ENCODE measurements around the gene MBD6. TPM values are rescaled to one million over a fixed set of nuclear protein-coding genes. Genes with fewer than 3 reads are reported as not detected.

MBD6 gene
- polyA plus RNA-seq, 6 donors from 2014 or later: 1.8 to 8.2 (median 5.0) TPM

DNA sequence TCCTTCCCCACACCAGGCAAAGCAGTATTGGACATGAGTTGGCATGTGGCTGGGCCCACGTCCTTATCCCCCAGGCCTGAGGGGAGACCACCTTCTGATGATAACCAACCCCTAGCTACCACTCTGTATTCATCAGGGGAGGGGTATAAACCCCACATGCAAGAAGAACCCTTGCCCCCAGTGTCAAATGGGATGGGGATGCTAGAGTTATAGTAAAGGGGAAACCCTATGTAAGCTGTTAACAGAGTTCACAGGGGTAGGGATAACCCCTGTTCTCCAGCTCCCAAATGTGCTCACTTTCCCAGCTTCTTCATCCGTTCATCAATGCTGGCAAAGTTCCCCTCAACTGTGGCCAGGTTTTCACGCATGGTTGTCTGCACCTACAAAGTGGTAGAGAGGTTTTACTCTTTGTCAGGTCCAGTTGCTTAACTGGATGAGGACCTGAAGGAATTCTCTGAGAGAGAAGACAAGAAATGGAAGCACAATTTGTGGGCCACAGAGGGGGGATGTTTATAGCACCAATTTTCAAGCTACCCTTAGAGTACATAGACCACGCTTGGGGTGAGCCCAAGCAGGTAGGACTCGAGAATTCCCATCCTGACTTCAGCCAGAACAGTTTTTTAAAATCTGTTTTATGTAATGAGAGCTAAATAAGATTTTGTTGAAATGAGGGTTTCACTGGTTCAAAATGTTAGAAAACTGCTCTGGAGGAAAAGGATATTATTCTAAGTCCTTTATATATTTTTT is 7.9 kb downstream of the MBD6 start:
- Mint-ChIP-seq H3K9me3 (no peaks in the 10 kb centered on the region), H3K36me3 (peaks cover 7 to 10% of the 10 kb centered on the region in 2 donors), H3K27me3 (no peaks in the 10 kb centered on the region), H3K4me1 (peaks cover 0 to 10% (median 7%) of the 10 kb centered on the region in 3 donors), H3K27ac (peak overlapping the region in 2 of 6 donors; percentile 51 to 78), H3K4me3 (no peak overlapping the region)
- no peak for ATAC-seq (ENCODE audit: low read depth in 2 of 2)
- DNase-seq: no peak

DNA sequence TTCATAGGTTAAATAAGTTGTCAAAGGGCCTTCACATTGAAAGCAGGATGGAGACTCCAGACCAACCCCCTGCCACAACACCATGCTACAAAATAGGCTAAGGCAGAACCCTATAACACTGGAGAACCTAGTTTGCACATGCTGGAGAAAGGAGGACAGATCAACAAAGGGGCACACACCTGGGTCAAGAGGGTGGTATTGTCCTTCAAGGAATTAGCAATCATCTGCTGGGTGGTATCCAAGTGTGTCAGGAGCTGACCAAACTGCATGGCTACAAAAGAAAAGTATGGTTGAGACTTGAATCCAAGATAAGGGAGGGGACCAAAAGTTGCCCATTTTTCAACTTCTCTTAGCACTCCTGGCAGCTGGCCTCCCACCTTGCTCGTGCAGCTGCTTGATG is 9.2 kb downstream of the MBD6 start:
- Mint-ChIP-seq H3K4me1 (peaks cover 0 to 5% (median 4%) of the 10 kb centered on the region in 3 donors), H3K36me3 (peaks cover 9 to 10% of the 10 kb centered on the region in 2 donors), H3K27ac (peak overlapping the region in 1 of 6 donors; percentile 39), H3K4me3 (no peak overlapping the region), H3K27me3 (no peaks in the 10 kb centered on the region), H3K9me3 (no peaks in the 10 kb centered on the region)
- DNase-seq: no peak
- no peak for ATAC-seq (ENCODE audit: low read depth in 2 of 2)

DNA sequence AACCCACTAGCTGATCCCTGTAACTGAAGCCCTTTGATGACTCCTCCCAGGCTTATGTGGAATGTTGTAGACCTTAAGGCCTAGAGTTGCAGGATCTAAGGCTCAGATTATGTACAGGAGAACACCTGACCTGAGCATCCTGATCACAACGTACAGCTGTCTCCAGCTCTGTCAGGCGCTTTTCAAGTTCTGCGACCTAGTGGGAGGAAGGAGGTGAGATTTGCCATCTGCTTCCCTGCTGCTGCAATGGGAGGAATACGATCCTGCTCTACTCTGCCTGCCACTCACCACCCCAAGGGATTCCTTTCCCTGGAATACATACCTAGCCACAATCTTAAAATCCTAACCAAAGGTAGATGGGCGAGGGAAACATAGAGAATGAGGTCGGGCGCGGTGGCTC is 10.5 kb downstream of the MBD6 start:
- DNase-seq: no peak
- Mint-ChIP-seq H3K27ac (peak overlapping the region in 1 of 6 donors; percentile 57), H3K4me1 (peaks cover 0 to 4% (median 0%) of the 10 kb centered on the region in 3 donors), H3K36me3 (peaks cover 9 to 19% of the 10 kb centered on the region in 2 donors), H3K9me3 (no peaks in the 10 kb centered on the region), H3K4me3 (no peak overlapping the region), H3K27me3 (no peaks in the 10 kb centered on the region)
- no peak for ATAC-seq (ENCODE audit: low read depth in 2 of 2)

DNA sequence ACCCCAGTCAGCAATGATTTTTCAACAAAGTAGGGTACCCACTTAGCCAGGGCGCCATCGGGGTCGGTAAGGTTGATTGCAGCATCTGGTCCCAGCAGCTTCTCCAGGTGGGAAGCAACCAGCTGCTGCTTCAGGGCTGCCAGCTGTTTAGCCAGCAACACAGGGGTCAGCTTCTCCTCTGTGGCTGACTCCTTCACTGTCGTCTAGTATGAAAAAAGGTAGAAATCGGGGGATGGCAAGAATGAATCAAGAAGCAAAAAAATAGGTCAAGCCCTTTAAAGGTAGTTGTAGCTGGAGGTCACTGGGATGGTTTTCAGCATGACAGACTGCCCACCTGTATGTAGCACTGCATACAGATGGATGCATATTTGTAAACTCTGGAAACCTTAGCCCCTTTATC is 11.6 kb downstream of the MBD6 start:
- Mint-ChIP-seq H3K4me3 (no peak overlapping the region), H3K36me3 (peaks cover 9 to 24% of the 10 kb centered on the region in 2 donors), H3K9me3 (no peaks in the 10 kb centered on the region), H3K27ac (no peak overlapping the region), H3K4me1 (peaks cover 2 to 6% (median 4%) of the 10 kb centered on the region in 3 donors), H3K27me3 (no peaks in the 10 kb centered on the region)
- no peak for DNase-seq
- no peak for ATAC-seq (ENCODE audit: low read depth in 2 of 2)

DNA sequence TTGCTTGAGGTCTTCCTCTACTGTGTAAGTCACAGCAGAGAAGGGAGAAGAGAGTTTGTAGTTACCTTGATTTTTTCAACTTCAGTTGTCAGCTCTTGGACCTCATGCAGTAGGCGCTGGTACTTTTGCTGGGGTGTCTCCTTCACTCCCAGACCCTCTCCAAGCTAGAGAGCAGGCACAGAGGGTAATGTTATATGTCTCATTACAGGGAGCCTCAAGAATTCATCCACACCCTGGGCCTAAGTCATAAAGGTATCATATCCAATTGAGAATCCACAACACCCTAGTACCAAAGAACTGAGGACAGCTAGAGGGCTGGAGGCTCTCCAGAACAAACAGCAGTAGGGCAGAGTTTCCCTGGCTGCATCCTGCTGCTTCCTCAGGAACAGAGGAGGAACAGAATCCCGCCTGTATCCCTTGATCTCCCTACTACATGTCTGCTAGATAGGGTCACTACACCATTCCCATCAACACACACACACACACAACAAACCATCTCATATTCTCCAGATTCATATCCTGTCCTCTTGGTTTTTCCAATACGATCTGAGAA is 12.4 kb downstream of the MBD6 start:
- Mint-ChIP-seq H3K27ac (no peak overlapping the region), H3K4me1 (peaks cover 0 to 6% (median 2%) of the 10 kb centered on the region in 3 donors), H3K27me3 (no peaks in the 10 kb centered on the region), H3K36me3 (peaks cover 9 to 24% of the 10 kb centered on the region in 2 donors), H3K9me3 (no peaks in the 10 kb centered on the region), H3K4me3 (no peak overlapping the region)
- no peak for DNase-seq
- no peak for ATAC-seq (ENCODE audit: low read depth in 2 of 2)

DNA sequence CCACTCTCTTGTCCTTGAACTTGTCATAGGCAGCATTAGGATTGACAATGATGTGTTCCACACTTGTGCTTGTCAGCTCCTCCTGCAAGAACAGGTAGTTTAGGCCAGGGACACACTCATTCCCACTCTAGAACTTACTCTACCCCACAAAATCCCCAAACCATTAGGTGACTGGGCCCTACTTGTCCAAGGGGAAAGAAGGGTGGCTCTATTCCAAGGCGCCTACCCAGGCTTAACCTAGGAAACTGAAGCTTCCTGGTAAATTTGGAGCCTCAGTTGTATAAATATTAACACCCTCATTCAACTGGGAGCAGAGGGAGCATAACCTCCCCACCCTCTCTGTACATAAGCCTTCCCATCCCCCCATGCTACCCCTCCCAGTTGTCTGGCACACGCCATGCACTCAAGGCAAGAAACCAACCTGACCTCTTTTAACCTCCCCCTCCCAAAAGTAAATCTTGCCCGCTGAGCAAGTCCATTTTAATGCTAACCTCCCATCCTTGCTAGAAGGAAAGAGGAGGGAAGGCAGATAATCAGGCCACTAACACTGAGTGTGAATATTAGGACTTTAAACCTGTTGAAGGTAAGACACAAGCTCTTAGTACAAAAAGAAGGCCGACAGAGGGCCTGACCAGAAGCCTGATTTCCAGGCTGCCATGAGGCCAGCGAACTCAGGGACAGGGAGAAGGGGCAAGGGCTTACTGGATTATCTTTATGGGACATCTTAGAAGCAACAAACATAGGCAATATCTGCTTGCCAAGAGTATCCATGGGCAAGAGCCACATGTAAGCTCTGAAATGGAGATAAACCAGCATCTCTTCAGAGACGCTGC is 13.4 kb downstream of the MBD6 start:
- no peak overlapping the region for H3K4me3 Mint-ChIP-seq
- DNase-seq (no peak), ATAC-seq (ENCODE audit: low read depth in 2 of 2) (no peak)
- peak overlapping the region in 1 of 6 donors; percentile 56 for H3K27ac Mint-ChIP-seq
- no peaks in the 10 kb centered on the region for H3K9me3 Mint-ChIP-seq
- H3K4me1 Mint-ChIP-seq: peaks cover 0 to 6% (median 2%) of the 10 kb centered on the region in 3 donors
- no peaks in the 10 kb centered on the region for H3K27me3 Mint-ChIP-seq
- peaks cover 9 to 24% of the 10 kb centered on the region in 2 donors for H3K36me3 Mint-ChIP-seq

DNA sequence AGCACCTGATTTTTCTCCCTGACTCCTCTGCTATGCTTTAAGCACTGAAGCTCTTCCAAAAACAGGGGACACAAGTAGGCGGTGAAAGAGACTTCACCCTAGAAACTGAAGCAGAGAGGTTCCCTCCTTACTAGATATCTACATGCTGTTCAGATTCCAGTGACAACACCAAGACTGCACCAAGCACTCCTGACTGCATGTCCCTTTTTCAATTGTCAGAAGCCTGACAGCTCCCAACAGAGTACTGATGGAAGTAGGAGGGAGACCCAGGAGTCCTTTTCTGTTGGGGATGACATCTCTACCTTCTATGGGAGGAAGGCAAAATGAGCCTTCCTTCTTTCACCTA is 13.9 kb downstream of the MBD6 start:
- no peak for DNase-seq
- peaks cover 9 to 24% of the 10 kb centered on the region in 2 donors for H3K36me3 Mint-ChIP-seq
- no peak overlapping the region for H3K4me3 Mint-ChIP-seq
- peaks cover 0 to 6% (median 2%) of the 10 kb centered on the region in 3 donors for H3K4me1 Mint-ChIP-seq
- H3K27me3 Mint-ChIP-seq: no peaks in the 10 kb centered on the region
- H3K27ac Mint-ChIP-seq: peak overlapping the region in 1 of 6 donors; percentile 56
- ATAC-seq (ENCODE audit: low read depth in 2 of 2): no peak
- no peaks in the 10 kb centered on the region for H3K9me3 Mint-ChIP-seq

DNA sequence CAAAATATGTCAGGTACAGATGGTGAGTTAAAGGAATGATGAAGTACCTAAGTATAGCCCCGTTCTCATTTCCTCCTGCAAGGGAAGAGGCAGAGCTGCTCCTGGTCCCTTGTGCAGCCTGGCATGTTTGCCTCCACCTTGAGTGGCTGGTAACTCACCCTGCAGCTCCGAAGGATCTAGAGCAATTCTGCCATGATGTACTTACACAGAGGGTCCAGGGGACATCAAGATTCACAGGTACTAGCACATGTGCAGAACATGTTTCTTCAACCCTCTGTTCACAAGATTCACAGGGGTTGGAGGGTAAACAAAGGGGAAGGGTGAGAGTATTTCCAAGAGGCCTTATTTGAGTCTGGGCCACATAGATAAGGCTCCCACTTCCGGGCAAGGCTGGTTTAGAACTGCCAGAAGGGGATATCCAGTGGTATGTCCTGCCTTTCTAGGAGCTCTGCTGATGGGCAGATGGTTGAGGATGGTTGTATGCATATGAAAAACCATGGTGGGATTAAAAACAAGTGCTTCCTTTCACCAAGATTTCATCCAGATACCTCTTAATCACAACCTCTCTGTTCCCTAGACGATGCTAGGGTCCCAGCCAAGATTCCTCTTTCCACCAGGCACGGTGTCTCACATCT is 16.6 kb downstream of the MBD6 start:
- Mint-ChIP-seq H3K36me3 (peaks cover 9 to 14% of the 10 kb centered on the region in 2 donors), H3K27me3 (no peaks in the 10 kb centered on the region), H3K4me1 (peaks cover 5 to 12% (median 9%) of the 10 kb centered on the region in 3 donors), H3K9me3 (no peaks in the 10 kb centered on the region), H3K27ac (peak overlapping the region in 2 of 6 donors; percentile 31 to 51), H3K4me3 (no peak overlapping the region)
- DNase-seq: no peak
- ATAC-seq (ENCODE audit: low read depth in 2 of 2): no peak

DNA sequence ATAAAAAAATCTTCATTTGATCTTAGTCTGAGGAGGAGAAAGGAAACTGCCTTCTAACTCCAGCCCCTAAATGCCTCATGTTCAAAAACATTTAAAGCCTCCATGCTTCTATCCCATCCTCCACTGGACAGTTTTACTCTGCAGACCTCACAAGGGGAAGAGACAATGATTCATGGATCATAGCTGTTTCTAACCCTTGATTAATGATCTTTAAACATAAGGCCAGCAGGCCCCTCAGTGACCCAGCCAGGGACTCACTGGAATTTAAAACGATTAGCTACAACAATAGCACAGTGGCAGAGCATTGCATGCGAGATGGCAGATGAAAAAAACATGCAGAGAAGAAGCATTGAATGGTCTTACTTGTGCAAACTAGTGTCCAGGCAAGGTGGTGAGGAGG is 18.4 kb downstream of the MBD6 start:
- peaks cover 0 to 14% of the 10 kb centered on the region in 2 donors for H3K36me3 Mint-ChIP-seq
- no peak for ATAC-seq (ENCODE audit: low read depth in 2 of 2)
- peak overlapping the region in 1 of 6 donors; percentile 17 for H3K27ac Mint-ChIP-seq

DNA sequence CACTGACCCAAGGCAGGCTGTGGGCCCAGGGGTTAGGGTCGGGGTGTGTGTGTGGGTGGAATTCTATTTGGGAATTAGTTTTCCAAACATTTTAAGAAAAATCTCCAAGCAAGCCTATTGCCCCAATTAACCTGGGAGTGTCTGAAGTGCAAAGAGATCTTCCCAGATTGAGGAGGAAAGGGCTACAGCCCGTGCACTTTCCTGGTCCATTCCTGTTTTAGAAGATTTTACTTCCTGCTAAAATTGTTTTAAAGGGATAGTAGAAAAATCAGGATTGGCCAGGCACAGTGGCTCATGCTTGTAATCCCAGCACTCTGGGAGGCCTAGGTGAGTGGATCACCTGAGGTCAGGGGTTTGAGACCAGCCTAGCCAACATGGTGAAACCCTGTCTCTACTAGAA is 19.1 kb downstream of the MBD6 start:
- Mint-ChIP-seq H3K4me1 (peaks cover 19 to 31% (median 30%) of the 10 kb centered on the region in 3 donors), H3K9me3 (no peaks in the 10 kb centered on the region), H3K27me3 (no peaks in the 10 kb centered on the region), H3K4me3 (no peak overlapping the region), H3K36me3 (peaks cover 0 to 14% of the 10 kb centered on the region in 2 donors), H3K27ac (no peak overlapping the region)
- no peak for ATAC-seq (ENCODE audit: low read depth in 2 of 2)
- DNase-seq: no peak

More for the DNA sequence above, 18.4 kb downstream of the MBD6 start:
- DNase-seq: no peak
- no peaks in the 10 kb centered on the region for H3K27me3 Mint-ChIP-seq
- no peaks in the 10 kb centered on the region for H3K9me3 Mint-ChIP-seq
- peaks cover 12 to 24% (median 23%) of the 10 kb centered on the region in 3 donors for H3K4me1 Mint-ChIP-seq
- peak overlapping the region in 2 of 8 donors; percentile 11 to 60 for H3K4me3 Mint-ChIP-seq

DNA sequence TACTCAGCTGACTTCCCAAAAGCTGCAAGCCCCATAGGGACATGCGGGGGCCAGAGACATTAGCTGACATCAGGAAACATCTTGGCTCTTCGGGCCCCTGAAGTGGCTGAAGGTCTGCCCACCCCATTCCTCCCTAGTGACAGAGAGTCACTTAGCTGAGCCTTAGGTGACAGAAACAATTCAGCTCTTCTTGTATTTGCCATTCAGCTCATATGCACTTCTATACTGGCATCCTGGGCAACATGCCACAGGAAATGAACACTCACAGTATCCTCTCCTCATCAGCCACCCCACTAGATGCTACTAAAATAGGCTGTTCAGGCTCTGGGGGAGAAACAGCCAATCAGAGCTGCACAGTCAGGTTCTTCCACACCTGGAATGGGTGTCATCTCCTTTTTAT is 21.0 kb downstream of the MBD6 start:
- H3K9me3 Mint-ChIP-seq: no peaks in the 10 kb centered on the region
- H3K4me1 Mint-ChIP-seq: peaks cover 27 to 41% (median 39%) of the 10 kb centered on the region in 3 donors
- H3K27ac Mint-ChIP-seq: no peak overlapping the region
- DNase-seq: no peak
- ATAC-seq (ENCODE audit: low read depth in 2 of 2): no peak
- peaks cover 0 to 2% (median 0%) of the 10 kb centered on the region in 3 donors for H3K27me3 Mint-ChIP-seq
- H3K36me3 Mint-ChIP-seq: peaks cover 0 to under 1% of the 10 kb centered on the region in 2 donors
- H3K4me3 Mint-ChIP-seq: peak overlapping the region in 1 of 8 donors; percentile 56

DNA sequence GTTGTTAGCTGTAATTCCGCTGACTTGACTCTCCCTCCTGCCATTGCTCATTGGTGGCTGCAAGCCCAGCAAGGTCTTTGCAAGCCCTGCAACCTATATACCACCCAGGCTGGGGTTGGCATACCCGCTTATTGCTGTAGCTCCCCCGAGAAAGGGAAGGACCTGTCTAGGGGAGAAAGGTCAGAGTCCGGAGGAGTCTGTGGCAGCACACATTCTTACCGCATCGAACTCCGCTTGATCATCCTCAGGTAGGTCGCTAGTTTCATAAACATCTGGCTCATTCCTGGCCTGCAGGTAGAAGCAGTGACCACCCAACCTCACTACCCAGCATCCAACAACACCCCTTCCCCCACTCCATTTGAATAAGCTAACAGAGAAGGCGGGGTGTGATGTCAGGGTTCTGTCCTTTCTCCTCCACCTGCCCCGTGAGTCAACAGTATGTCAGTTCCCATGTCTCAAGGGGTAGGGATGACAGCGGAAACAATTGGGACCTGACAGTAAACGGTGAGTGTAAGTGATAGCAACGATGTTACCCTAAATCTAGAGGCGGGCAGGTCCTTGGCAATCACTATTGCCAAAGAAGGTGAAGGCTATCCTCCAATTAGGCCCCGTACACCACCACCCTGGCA is 23.3 kb downstream of the MBD6 start:
- ATAC-seq (ENCODE audit: low read depth in 2 of 2) (no peak), DNase-seq (no peak)
- peaks cover 4 to 22% (median 18%) of the 10 kb centered on the region in 3 donors for H3K27me3 Mint-ChIP-seq
- H3K36me3 Mint-ChIP-seq: no peaks in the 10 kb centered on the region
- H3K9me3 Mint-ChIP-seq: no peaks in the 10 kb centered on the region
- H3K4me3 Mint-ChIP-seq: peak overlapping the region; percentile 92 to 99 (median 96)
- peak overlapping the region in 4 of 6 donors; percentile 57 to 100 (median 93) for H3K27ac Mint-ChIP-seq
- H3K4me1 Mint-ChIP-seq: peaks cover 37 to 52% (median 50%) of the 10 kb centered on the region in 3 donors
